Measurements from ENCODE around the gene SYNGR2.
A peak's percentile ranks its signal among the peaks of the same experiment; 100 is the strongest.

Gene SYNGR2

DNA sequence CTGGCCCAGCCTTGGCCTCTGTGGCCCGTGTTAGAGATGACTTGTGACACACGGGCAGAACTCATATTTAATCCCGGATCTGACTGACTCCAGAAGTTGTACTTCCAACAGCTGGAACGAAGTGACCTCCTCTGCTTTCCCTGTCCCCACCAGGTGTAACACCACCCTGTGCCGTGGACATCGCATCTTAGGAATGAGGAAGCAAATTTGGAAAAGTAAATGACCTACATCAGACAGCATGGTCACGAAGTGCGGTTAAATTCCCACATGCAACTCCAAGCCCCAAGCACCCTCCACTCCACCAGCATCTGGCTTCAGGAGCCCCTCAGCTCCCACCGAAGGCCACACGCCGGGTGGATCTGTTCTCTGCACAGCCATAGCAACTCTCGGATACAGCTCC, 15.5 kb downstream of the SYNGR2 start:
- peaks cover 4% of the 10 kb centered on the region; the same call in 1 of the 2 replicates for H3K4me1 ChIP-seq (ENCODE audit: insufficient read depth, low read length)
- no peak overlapping the region for H3K9ac ChIP-seq (ENCODE audit: low read depth, low read length)
- no peak overlapping the region for H3K4me3 ChIP-seq (ENCODE audit: low read length)

DNA sequence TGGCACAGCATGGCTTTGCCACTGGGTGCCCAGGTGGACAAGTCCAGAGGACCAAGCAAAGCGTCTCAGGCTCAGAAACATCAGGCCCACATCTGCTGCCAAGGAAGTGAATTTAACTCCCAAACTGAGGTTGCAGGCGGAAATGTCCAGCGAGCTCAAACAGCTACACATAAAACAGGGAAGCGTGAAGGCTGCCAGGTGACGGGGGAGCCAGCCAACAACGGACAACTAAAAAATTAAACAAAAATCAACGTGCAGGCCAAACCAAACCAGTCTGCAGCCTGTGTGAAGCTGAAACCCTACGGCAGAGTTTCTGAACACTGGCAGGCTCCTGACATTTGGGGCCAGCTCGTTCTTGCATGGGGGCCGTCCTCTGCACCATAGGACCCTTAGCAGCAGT, 16.0 kb downstream of the SYNGR2 start:
- H3K4me1 ChIP-seq (ENCODE audit: insufficient read depth, low read length), result peaks cover 4% of the 10 kb centered on the region; the same call in 1 of the 2 replicates
- no peak overlapping the region for H3K27ac ChIP-seq (ENCODE audit: low read length)
- no peak overlapping the region for H3K9ac ChIP-seq (ENCODE audit: low read depth, low read length)
- H3K27me3 ChIP-seq (ENCODE audit: insufficient read depth, low read length), result no peaks in the 10 kb centered on the region
- no peaks in the 10 kb centered on the region for H3K9me3 ChIP-seq (ENCODE audit: insufficient read depth, low read depth, low read length)
- H3K4me3 ChIP-seq (ENCODE audit: low read length), result no peak overlapping the region
- H3K36me3 ChIP-seq (ENCODE audit: insufficient read depth, low read depth, low read length), result peaks cover 63% of the 10 kb centered on the region

More for the DNA sequence above, 15.5 kb downstream of the SYNGR2 start:
- Histone ChIP-seq H3K36me3 (ENCODE audit: insufficient read depth, low read depth, low read length) (peaks cover 67% of the 10 kb centered on the region), H3K27ac (ENCODE audit: low read length) (no peak overlapping the region), H3K27me3 (ENCODE audit: insufficient read depth, low read length) (no peaks in the 10 kb centered on the region), H3K9me3 (ENCODE audit: insufficient read depth, low read depth, low read length) (no peaks in the 10 kb centered on the region)

DNA sequence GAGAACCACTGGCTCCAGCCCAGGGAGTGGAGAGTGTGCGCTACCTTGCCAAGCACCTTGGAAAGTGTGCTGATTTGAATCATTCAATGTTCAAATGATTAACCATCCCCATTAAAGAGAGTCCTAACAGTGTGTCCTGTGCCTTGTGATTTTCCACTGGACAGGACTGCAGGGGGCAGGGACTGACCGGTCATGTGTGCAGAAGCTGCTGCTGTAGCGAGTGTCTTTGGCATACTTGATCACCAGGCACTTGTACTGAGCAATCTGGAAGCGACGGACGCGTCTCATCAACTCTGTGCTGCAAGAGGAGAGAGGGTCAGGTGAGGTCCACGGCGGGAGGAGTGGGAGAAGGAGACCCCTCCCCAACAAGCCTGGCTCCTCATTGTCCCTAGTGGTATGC, 16.5 kb downstream of the SYNGR2 start:
- peak overlapping the region; percentile 21; the same call in 1 of the 2 replicates for H3K9ac ChIP-seq (ENCODE audit: low read depth, low read length)
- peaks cover 4% of the 10 kb centered on the region; the same call in 1 of the 2 replicates for H3K4me1 ChIP-seq (ENCODE audit: insufficient read depth, low read length)
- peaks cover 57% of the 10 kb centered on the region for H3K36me3 ChIP-seq (ENCODE audit: insufficient read depth, low read depth, low read length)
- H3K9me3 ChIP-seq (ENCODE audit: insufficient read depth, low read depth, low read length), result no peaks in the 10 kb centered on the region
- H3K4me3 ChIP-seq (ENCODE audit: low read length), result peak overlapping the region; percentile 39
- no peaks in the 10 kb centered on the region for H3K27me3 ChIP-seq (ENCODE audit: insufficient read depth, low read length)
- H3K27ac ChIP-seq (ENCODE audit: low read length), result no peak overlapping the region

DNA sequence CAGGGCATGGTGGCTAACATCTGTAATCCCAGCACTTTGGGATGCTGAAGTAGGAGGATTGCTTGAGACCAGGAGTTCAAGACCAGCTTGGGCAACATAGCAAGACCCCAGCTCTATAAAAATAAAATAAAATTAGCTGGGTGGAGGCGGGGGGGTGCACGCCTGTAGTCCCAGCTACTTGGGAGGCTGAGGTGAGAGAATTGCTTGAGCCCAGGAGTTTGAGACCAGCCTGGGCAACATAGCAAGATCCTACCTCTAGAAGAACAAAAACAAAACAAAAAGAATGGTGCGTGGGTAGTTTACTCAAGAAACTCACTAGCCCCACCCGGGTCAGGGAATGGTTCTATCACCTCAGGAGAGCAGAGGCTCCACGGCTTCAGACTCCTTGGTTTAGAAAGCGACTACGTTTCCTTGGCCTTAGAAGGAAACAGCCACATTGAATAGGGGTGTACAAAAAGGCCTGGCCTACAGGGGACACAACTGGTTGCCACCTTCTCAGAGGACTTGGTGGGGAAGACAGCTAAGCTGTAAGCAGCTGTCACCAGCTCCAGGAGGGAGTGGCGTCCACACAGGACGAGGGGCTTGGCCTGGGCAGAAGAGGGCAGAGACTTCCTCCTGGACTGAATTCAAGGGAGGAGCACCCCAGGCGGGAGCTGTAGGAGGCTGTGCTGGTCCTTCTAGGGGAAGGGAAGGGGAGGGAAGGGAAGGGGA, 17.8 kb downstream of the SYNGR2 start:
- no peaks in the 10 kb centered on the region for H3K9me3 ChIP-seq (ENCODE audit: insufficient read depth, low read depth, low read length)
- H3K9ac ChIP-seq (ENCODE audit: low read depth, low read length), result peak overlapping the region; percentile 92; the same call in 1 of the 2 replicates
- peaks cover 51% of the 10 kb centered on the region for H3K36me3 ChIP-seq (ENCODE audit: insufficient read depth, low read depth, low read length)
- H3K27ac ChIP-seq (ENCODE audit: low read length), result no peak overlapping the region
- H3K4me3 ChIP-seq (ENCODE audit: low read length), result peak overlapping the region; percentile 84
- H3K27me3 ChIP-seq (ENCODE audit: insufficient read depth, low read length), result no peaks in the 10 kb centered on the region
- peaks cover 4% of the 10 kb centered on the region; the same call in 1 of the 2 replicates for H3K4me1 ChIP-seq (ENCODE audit: insufficient read depth, low read length)

DNA sequence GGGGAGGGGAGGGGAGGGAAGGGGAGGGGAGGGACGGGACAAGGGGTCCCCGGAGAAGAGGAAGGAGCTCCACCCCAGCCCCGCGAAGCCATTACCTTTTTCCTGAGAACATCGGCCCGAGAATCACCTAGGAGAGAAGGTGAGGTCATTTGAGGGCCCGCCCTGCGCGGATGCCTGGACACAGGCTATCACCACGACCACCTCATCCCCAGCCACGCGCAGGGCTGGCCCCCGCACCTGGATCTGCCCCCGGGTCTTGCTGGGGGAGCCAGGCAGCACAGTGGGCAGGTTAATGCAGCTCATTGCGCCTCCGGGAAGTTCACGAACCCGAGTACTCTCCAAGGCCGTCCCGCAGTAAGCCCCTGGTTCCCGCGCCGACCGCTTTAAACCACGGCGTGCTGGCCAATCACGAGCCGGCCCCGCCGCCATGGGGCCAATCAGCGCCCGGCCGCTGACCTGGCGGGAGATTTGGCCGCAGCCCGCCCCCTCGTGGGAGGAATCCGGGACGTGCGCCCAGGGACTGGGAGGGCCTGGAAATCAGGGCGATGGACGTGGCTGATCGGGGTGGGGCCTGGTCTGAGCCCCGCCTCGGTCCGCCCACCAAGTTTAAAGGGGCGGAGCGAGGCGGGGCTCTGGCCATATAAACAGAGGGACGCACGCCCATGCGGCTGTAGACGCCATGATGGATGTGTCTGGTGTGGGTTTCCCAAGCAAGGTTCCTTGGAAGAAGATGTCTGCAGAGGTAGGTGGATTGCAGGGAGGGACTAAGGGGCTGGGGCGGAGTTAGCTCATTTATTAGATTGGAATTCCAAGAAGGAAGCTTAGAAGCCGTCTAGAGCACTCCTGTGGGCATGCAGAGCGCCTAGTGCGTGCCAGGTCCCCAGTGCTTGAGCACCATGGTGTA, 18.6 kb downstream of the SYNGR2 start, which contains the start of the genes AFMID and TK1:
AFMID (plus strand) TSS at position 671 of the 904 bp plus-strand sequence; CDS start at position 680, 9 bp downstream.
TK1 (minus strand) TSS at position 361 of the 904 bp plus-strand sequence; CDS start at position 303, 58 bp downstream.
- Histone ChIP-seq H3K36me3 (ENCODE audit: insufficient read depth, low read depth, low read length) (peaks cover 51% of the 10 kb centered on the region), H3K27me3 (ENCODE audit: insufficient read depth, low read length) (no peaks in the 10 kb centered on the region), H3K4me3 (ENCODE audit: low read length) (peak within 1 kb of the TSS; percentile 84), H3K9me3 (ENCODE audit: insufficient read depth, low read depth, low read length) (no peaks in the 10 kb centered on the region), H3K4me1 (ENCODE audit: insufficient read depth, low read length) (peaks cover 4% of the 10 kb centered on the region; the same call in 1 of the 2 replicates), H3K27ac (ENCODE audit: low read length) (peak within 1 kb of the TSS; percentile 34), H3K9ac (ENCODE audit: low read depth, low read length) (peak within 1 kb of the TSS; percentile 92)

DNA sequence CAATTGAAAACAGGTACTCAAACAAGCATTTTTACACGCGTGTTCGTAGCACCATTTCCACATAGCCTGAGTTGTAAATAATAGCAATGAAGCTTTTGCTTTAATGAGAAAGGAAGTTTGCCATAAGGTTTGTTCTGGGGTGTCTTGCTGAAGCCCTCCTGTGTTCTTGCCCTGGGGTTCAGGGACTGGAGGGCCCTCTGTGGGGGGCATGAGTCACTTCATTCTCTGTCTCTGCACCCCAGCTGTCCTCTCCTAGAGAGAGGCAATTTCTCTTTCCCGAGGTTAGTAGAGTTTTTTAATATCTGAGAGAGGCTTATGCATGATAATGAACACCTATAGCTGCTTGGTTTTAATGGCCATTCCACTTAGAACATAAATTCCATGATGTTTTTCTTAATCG, 28.3 kb downstream of the SYNGR2 start:
- peaks cover 16% of the 10 kb centered on the region; the same call in 1 of the 2 replicates for H3K4me1 ChIP-seq (ENCODE audit: insufficient read depth, low read length)
- H3K9me3 ChIP-seq (ENCODE audit: insufficient read depth, low read depth, low read length), result no peaks in the 10 kb centered on the region
- no peak overlapping the region for H3K9ac ChIP-seq (ENCODE audit: low read depth, low read length)
- H3K27me3 ChIP-seq (ENCODE audit: insufficient read depth, low read length), result no peaks in the 10 kb centered on the region
- H3K27ac ChIP-seq (ENCODE audit: low read length), result no peak overlapping the region
- H3K4me3 ChIP-seq (ENCODE audit: low read length), result no peak overlapping the region
- H3K36me3 ChIP-seq (ENCODE audit: insufficient read depth, low read depth, low read length), result peaks cover 36% of the 10 kb centered on the region

DNA sequence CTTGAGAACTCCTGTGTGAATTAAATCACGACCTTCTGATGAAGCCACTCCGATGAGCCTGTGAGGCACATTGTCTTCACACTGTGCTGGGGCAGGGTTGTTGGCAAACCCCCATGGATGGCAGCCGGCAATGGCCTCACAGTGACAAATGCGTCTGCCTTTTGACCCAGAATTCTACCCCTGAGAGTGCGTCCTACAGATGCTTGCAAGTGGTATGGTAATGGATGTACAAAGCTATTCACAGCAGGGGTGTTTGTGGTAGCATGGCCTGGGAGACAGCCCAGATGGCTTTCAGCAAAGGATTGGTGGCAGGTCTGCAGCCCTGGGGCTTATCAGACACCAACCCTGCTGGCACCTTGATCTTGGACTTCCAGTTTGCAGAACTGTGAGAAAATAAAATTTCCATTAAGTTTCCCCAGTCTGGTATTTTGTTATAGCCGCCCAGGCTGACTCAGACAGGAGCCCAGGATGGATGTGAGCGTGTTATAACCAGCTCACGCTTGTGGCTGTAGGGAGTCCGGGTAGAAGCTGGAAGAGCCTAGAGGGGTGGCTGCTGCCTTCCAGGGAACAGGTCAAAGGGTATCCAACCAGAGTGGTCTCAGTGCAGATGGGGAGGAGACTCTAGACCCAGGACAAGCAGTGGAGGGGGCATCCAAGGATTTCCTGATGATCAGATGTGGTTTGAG, 28.9 kb downstream of the SYNGR2 start:
- Histone ChIP-seq H3K36me3 (ENCODE audit: insufficient read depth, low read depth, low read length) (peaks cover 32% of the 10 kb centered on the region), H3K9ac (ENCODE audit: low read depth, low read length) (no peak overlapping the region), H3K27ac (ENCODE audit: low read length) (no peak overlapping the region), H3K4me3 (ENCODE audit: low read length) (no peak overlapping the region; the same call in 1 of the 2 replicates), H3K27me3 (ENCODE audit: insufficient read depth, low read length) (no peaks in the 10 kb centered on the region), H3K9me3 (ENCODE audit: insufficient read depth, low read depth, low read length) (no peaks in the 10 kb centered on the region), H3K4me1 (ENCODE audit: insufficient read depth, low read length) (peaks cover 16% of the 10 kb centered on the region; the same call in 1 of the 2 replicates)

DNA sequence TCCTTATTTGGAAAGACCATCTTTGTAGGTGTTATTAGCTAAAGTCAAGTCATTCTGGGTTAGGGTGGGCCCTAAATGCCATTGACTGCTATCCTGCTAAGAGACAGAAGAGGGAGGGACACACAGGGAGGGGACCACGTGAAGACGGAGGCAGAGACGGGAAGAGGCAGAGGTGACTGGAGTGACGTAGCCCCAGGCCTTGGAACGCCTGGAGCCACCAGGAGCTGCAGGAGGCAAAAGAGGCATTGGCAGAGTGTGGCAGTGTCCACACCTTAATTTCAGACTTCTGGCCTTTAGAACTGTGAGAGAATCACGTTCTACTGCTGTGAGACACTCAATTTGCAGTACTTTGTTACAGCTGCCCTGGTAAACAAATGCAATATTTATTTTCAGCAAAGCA, 32.1 kb downstream of the SYNGR2 start:
- Histone ChIP-seq H3K27me3 (ENCODE audit: insufficient read depth, low read length) (no peaks in the 10 kb centered on the region), H3K9me3 (ENCODE audit: insufficient read depth, low read depth, low read length) (no peaks in the 10 kb centered on the region), H3K36me3 (ENCODE audit: insufficient read depth, low read depth, low read length) (peaks cover 33% of the 10 kb centered on the region), H3K9ac (ENCODE audit: low read depth, low read length) (no peak overlapping the region), H3K4me1 (ENCODE audit: insufficient read depth, low read length) (peaks cover 16% of the 10 kb centered on the region; the same call in 1 of the 2 replicates), H3K4me3 (ENCODE audit: low read length) (no peak overlapping the region), H3K27ac (ENCODE audit: low read length) (no peak overlapping the region)

DNA sequence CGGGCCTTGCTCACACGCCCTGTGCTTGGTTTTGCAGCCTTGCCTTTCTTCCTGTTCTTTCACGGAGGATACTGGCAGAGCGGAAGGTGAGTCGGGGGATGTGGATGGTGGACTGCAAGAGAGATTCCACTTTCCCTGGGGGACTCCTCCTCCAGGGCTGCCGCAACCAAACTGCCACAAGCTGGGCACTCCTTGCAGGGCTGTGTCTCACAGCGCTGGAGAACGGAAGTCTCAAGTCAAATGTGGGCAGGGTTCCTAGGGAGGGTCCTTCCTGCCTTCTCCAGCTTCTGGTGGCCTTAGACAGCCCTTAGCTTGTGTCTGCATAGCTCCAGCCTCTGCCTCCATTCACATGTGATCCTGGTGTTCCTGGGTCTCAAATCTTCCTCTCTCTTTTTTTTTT, 34.3 kb downstream of the SYNGR2 start:
- Histone ChIP-seq H3K27me3 (ENCODE audit: insufficient read depth, low read length) (no peaks in the 10 kb centered on the region), H3K4me3 (ENCODE audit: low read length) (no peak overlapping the region), H3K9me3 (ENCODE audit: insufficient read depth, low read depth, low read length) (no peaks in the 10 kb centered on the region), H3K27ac (ENCODE audit: low read length) (no peak overlapping the region), H3K4me1 (ENCODE audit: insufficient read depth, low read length) (0 out of 2 replicates have a peak, but pooled peaks cover 5% of the 10 kb centered on the region), H3K36me3 (ENCODE audit: insufficient read depth, low read depth, low read length) (peaks cover 22% of the 10 kb centered on the region), H3K9ac (ENCODE audit: low read depth, low read length) (no peak overlapping the region)

DNA sequence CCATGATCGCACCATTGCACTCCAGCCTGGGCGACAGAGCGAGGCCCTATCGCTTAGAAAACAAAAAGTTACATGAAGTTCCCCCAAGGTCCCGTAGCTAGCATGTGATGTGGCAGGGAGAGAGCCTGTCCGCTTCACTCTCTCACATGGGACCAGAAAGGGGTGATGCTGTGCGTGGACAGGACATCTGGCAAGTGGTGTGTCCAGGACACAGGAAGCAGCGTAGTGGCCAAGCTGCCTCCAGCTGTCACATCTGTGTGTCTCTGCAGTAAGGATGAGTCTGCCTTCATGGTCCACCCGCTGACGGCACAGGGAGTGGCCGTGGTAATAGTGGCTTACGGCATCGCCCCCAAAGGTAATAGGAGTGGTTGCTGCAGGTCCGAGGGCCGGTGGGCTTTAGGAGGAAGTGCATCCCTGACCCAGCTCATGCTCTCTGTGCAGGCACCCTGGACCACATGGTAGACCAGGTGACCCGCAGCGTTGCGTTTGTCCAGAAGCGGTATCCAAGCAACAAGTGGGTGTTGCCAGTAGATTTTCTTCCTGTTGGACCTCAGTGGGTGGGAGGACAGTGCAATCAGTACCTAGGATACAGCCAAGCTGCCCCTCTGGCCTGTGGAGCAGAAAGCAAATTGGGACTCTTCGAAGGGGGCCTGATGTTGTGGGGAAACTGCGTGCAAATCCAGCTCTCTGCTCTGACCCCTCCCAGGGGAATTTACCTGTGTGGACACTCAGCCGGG, 36.2 kb downstream of the SYNGR2 start:
- no peak overlapping the region for H3K9ac ChIP-seq (ENCODE audit: low read depth, low read length)
- no peaks in the 10 kb centered on the region for H3K9me3 ChIP-seq (ENCODE audit: insufficient read depth, low read depth, low read length)
- H3K4me1 ChIP-seq (ENCODE audit: insufficient read depth, low read length), result no peaks in the 10 kb centered on the region
- H3K36me3 ChIP-seq (ENCODE audit: insufficient read depth, low read depth, low read length), result peaks cover 17% of the 10 kb centered on the region; the same call in 1 of the 2 replicates
- H3K27ac ChIP-seq (ENCODE audit: low read length), result no peak overlapping the region
- H3K4me3 ChIP-seq (ENCODE audit: low read length), result no peak overlapping the region
- H3K27me3 ChIP-seq (ENCODE audit: insufficient read depth, low read length), result no peaks in the 10 kb centered on the region

Measured in iPS-20b (cell line).